ENCODE data around the gene GLRX.

DNA sequence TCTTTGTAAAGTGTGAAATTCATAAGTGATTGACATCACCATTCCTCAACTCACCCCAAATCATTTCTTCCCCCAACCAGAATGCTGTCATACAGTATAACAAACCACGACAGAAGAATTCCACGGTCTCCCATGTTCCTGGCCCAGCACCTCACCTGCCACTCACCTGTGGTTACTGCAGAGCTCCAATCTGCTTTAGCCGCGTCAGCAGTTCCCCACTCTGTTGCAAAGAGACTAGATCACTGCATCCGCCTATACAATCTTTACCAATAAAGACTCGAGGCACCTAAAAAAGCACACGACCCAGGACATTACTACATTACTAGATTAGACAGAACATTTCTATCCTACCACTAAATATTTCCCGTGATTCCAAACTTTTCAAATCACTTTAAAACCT, 6.2 kb downstream of the GLRX start:
- TF ChIP-seq CTCF (conservative IDR thresholded peaks at IDR 0.05 in 1 of 2, IDR thresholded peaks at IDR 0.05 in 1 of 2; ENCODE audit: low read depth in 1 of 2, low read length in 2 of 2) (no peak), EZH2 (IDR thresholded peaks at IDR 0.05; ENCODE audit: low read length, missing control alignments) (no peak)
